Left renal cortex interstitium (tissue), 4 donors: Measurements from ENCODE around the gene TRIM61. TPM values are rescaled to one million over a fixed set of nuclear protein-coding genes. Genes with fewer than 3 reads are reported as not detected.

Experiments used
- DNase-seq, 4 donors: peaks; one replicate each; pipeline ENCODE4 v3.0.0-alpha.2; 2013; ENCODE audit warnings: low read depth in 4 of 4, low spot score in 2 of 4, missing footprints in 1 of 4
- polyA plus RNA-seq, 4 donors: library from polyadenylated mRNA; unstranded; fragments of 120-200 nt; gene quantifications; one replicate each; pipeline ENCODE4 v1.2.1, GENCODE V29; 2013; ENCODE audit not compliant: insufficient read length in 4 of 4

The TRIM61 gene
- polyA plus RNA-seq, 4 donors, result 2.4 to 3.6 (median 3.2) TPM

GRCh38 chr4:164918956-164919355, 58.5 kb downstream of the TRIM61 start:
- no peak for DNase-seq

Other genes with a start within 250 kb of the TRIM61 start
- gene SMIM31, start 223.5 kb downstream of the TRIM61 start, polyA plus RNA-seq, result under 1 TPM; 0.16 to 0.51 (median 0.24) TPM
- gene APELA, start 100.5 kb downstream of the TRIM61 start, polyA plus RNA-seq, result 10 to 100 TPM in 1 of 4 donors, 1 to 10 TPM in 3; 8.3 to 11.8 (median 9.2) TPM
- under 1 TPM in 1 of 4 donors, not detected in 3; 0.05 TPM for gene TRIM60, start 54.3 kb upstream of the TRIM61 start, polyA plus RNA-seq
- gene TRIM75, start 76.2 kb upstream of the TRIM61 start, polyA plus RNA-seq, result under 1 TPM in 1 of 4 donors, not detected in 3; 0.11 TPM
- 10 to 100 TPM; 25.7 to 36.4 (median 32.0) TPM for gene TMEM192, start 135.2 kb upstream of the TRIM61 start, polyA plus RNA-seq
- gene KLHL2, start 229.9 kb upstream of the TRIM61 start, polyA plus RNA-seq, result 10 to 100 TPM; 18.4 to 25.5 (median 20.4) TPM